Ishikawa (cell line): ENCODE results near the gene TSHB.

ENCODE experiments used
- CREB1 ChIP-seq: IDR thresholded peaks from 2 replicates; pipeline ENCODE4 v1.6.1; 2012; ENCODE audit warnings: low read depth
- EGR1 ChIP-seq: IDR thresholded peaks from 2 replicates; pipeline ENCODE4 v1.6.1; 2012
- EP300 ChIP-seq: IDR thresholded peaks from 2 replicates; pipeline ENCODE4 v1.6.1; 2012; ENCODE audit warnings: borderline replicate concordance
- RAD21 ChIP-seq: IDR thresholded peaks from 2 replicates; pipeline ENCODE4 v1.6.1; 2012; ENCODE audit warnings: low read depth
- TAF1 ChIP-seq: IDR thresholded peaks from 2 replicates; pipeline ENCODE4 v1.6.1; 2012; ENCODE audit warnings: low read depth, mild to moderate bottlenecking
- TCF12 ChIP-seq: IDR thresholded peaks from 2 replicates; pipeline ENCODE4 v1.6.1; 2012; ENCODE audit warnings: low read depth
- TEAD4 ChIP-seq: IDR thresholded peaks from 2 replicates; pipeline ENCODE4 v1.6.1; 2012
- YY1 ChIP-seq: IDR thresholded peaks from 2 replicates; pipeline ENCODE4 v1.6.1; 2012; ENCODE audit warnings: low read depth
- ZBTB7A ChIP-seq: IDR thresholded peaks from 2 replicates; pipeline ENCODE4 v1.6.1; 2012; ENCODE audit warnings: low read depth
- TF ChIP-seq, protein P1 (sequence below): IDR thresholded peaks from 2 replicates; pipeline ENCODE4 v1.6.1; 2012
- TF ChIP-seq, protein P2 (sequence below): IDR thresholded peaks from 2 replicates; pipeline ENCODE4 v1.6.1; 2012
- TF ChIP-seq, protein P3 (sequence below): IDR thresholded peaks from 2 replicates; pipeline ENCODE4 v1.6.1; 2012; ENCODE audit warnings: low read depth, mild to moderate bottlenecking

DNA sequence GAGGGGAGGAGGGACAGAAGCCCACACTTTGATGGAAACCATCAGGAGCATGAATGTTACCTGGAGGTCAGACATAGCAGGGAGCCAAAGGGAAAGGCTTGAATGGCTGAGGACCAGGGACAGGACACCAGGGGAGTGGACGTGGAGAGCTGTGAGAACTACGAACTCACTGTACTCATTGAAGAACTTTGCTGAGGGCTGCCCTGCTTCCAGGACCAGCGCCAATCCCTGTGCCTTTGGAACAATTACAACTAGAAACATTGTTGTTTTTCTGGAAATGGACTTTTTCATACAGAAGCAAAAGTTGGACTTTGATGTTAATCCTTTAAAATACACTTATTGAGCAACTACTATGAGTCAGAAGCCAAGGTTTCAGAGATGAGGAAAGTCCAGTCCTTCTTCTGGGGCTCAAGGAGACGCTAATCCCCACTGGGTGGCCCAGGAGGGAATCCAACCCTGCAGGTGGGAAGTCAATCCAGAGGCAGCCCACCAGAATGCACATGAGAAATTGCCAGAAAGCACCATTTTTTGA, 46.8 kb downstream of the TSHB start:
- TF ChIP-seq TEAD4: no peak
- TF ChIP-seq, protein P1, sequence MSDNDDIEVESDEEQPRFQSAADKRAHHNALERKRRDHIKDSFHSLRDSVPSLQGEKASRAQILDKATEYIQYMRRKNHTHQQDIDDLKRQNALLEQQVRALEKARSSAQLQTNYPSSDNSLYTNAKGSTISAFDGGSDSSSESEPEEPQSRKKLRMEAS: no peak
- TF ChIP-seq EGR1: no peak
- TF ChIP-seq ZBTB7A: no peak
- no peak for TF ChIP-seq EP300
- no peak for TF ChIP-seq CREB1
- no peak for TF ChIP-seq RAD21
- no peak for TF ChIP-seq TAF1
- no peak for TF ChIP-seq YY1
- TF ChIP-seq, protein P2, sequence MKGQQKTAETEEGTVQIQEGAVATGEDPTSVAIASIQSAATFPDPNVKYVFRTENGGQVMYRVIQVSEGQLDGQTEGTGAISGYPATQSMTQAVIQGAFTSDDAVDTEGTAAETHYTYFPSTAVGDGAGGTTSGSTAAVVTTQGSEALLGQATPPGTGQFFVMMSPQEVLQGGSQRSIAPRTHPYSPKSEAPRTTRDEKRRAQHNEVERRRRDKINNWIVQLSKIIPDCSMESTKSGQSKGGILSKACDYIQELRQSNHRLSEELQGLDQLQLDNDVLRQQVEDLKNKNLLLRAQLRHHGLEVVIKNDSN: no peak
- TF ChIP-seq TCF12: no peak
- TF ChIP-seq, protein P3, sequence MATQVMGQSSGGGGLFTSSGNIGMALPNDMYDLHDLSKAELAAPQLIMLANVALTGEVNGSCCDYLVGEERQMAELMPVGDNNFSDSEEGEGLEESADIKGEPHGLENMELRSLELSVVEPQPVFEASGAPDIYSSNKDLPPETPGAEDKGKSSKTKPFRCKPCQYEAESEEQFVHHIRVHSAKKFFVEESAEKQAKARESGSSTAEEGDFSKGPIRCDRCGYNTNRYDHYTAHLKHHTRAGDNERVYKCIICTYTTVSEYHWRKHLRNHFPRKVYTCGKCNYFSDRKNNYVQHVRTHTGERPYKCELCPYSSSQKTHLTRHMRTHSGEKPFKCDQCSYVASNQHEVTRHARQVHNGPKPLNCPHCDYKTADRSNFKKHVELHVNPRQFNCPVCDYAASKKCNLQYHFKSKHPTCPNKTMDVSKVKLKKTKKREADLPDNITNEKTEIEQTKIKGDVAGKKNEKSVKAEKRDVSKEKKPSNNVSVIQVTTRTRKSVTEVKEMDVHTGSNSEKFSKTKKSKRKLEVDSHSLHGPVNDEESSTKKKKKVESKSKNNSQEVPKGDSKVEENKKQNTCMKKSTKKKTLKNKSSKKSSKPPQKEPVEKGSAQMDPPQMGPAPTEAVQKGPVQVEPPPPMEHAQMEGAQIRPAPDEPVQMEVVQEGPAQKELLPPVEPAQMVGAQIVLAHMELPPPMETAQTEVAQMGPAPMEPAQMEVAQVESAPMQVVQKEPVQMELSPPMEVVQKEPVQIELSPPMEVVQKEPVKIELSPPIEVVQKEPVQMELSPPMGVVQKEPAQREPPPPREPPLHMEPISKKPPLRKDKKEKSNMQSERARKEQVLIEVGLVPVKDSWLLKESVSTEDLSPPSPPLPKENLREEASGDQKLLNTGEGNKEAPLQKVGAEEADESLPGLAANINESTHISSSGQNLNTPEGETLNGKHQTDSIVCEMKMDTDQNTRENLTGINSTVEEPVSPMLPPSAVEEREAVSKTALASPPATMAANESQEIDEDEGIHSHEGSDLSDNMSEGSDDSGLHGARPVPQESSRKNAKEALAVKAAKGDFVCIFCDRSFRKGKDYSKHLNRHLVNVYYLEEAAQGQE: no peak
